Uterus (tissue), 4 donors: ENCODE results near the gene GRIN2A. TPM values are rescaled to one million over a fixed set of nuclear protein-coding genes. Genes with fewer than 3 reads are reported as not detected.

Source experiments
- DNase-seq, 2 donors: peaks; one replicate each; pipeline ENCODE4 v3.0.0-alpha.2; 2019 to 2020
- H3K27ac ChIP-seq, 2 donors: fragments of 200-600 bp; sonication (generic); 1 replicate in 1 of 2; 2 replicates in 1 of 2; pipeline ENCODE4 v1.5.1; 2016 to 2018
- H3K27me3 ChIP-seq, 2 donors: fragments of 200-600 bp; sonication (generic); one replicate each; pipeline ENCODE4 v1.5.1; 2018 to 2019; ENCODE audit warnings: control low read depth in 1 of 2
- H3K36me3 ChIP-seq, 2 donors: fragments of 200-600 bp; sonication (generic); one replicate each; pipeline ENCODE4 v1.5.1; 2019; ENCODE audit warnings: control low read depth in 1 of 2
- H3K4me1 ChIP-seq, 2 donors: fragments of 200-600 bp; sonication (generic); one replicate each; pipeline ENCODE4 v1.5.1; 2018 to 2019; ENCODE audit warnings: control low read depth in 1 of 2
- H3K4me3 ChIP-seq, 2 donors: fragments of 200-600 bp; sonication (generic); 1 replicate in 1 of 2; 2 replicates in 1 of 2; pipeline ENCODE4 v1.5.1; 2018 to 2019; ENCODE audit warnings: mild to moderate bottlenecking in 1 of 2
- H3K9me3 ChIP-seq, 2 donors: fragments of 200-600 bp; sonication (generic); one replicate each; pipeline ENCODE4 v1.5.1; 2019; ENCODE audit warnings: control low read depth in 1 of 2
- POLR2A ChIP-seq, 2 donors: fragments of 450-650 bp; IDR thresholded peaks; one replicate each; pipeline ENCODE4 v1.6.1; 2016; ENCODE audit warnings: antibody characterized with exemption in 2 of 2, mild to moderate bottlenecking in 1 of 2, moderate library complexity in 1 of 2
- intact Hi-C: fragments of 100-400 bp; cut with DNase I; formaldehyde crosslinking; loops from one replicate; pipeline ENCODE4 v1.15.1; 2023; ENCODE audit warnings: low total_unique reads
- total RNA-seq, 4 donors: library from RNA; depleted of rRNA in 3 of 4; stranded (reverse); fragments of >200 nt in 3 of 4; gene quantifications; one replicate each; pipeline versions ENCODE4 v1.1.0 to v1.2.4, GENCODE V29; 2014 to 2023
- TF ChIP-seq, protein P1 (sequence below), 4 experiments: fragments of 200-600 bp in 2 of 4; fragments of 450-650 bp in 2 of 4; sonication (generic) in 2 of 4; IDR thresholded peaks; one replicate each; pipeline ENCODE4 v1.5.1; 2016 to 2019; ENCODE audit warnings: antibody characterized with exemption in 4 of 4, mild to moderate bottlenecking in 2 of 4, moderate library complexity in 1 of 4
- donor health status: DM: yes; HTN: yes; CAD: no.

GRIN2A gene
- total RNA-seq, 4 donors from 2014 or later, result under 0.01 to 2.4 (median 0.56) TPM

DNA sequence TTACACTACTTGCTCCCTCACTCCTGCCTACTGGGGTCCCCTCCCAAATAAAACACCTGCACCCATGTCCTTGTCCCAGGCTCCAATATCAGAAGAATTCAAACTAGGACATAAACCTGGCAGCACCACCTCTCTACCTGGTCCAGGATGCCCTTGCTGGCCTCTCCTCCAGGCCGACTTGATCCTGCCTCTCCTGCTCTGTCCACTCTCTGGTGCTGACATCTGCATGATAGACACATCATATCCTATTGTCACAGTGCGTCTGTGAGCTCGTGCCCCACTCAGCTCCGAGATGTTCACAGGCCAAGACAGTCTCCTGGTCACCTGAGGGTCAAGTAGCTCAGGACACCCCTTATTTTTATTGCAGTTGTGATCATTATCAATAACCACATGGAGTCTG is 31.5 kb upstream of the GRIN2A start:
- Histone ChIP-seq H3K27ac (no peak overlapping the region), H3K4me1 (no peaks in the 10 kb centered on the region), H3K36me3 (no peaks in the 10 kb centered on the region), H3K4me3 (no peak overlapping the region), H3K9me3 (no peaks in the 10 kb centered on the region), H3K27me3 (no peaks in the 10 kb centered on the region)
- intact Hi-C loops, result no loop called here
- TF ChIP-seq, protein P1, sequence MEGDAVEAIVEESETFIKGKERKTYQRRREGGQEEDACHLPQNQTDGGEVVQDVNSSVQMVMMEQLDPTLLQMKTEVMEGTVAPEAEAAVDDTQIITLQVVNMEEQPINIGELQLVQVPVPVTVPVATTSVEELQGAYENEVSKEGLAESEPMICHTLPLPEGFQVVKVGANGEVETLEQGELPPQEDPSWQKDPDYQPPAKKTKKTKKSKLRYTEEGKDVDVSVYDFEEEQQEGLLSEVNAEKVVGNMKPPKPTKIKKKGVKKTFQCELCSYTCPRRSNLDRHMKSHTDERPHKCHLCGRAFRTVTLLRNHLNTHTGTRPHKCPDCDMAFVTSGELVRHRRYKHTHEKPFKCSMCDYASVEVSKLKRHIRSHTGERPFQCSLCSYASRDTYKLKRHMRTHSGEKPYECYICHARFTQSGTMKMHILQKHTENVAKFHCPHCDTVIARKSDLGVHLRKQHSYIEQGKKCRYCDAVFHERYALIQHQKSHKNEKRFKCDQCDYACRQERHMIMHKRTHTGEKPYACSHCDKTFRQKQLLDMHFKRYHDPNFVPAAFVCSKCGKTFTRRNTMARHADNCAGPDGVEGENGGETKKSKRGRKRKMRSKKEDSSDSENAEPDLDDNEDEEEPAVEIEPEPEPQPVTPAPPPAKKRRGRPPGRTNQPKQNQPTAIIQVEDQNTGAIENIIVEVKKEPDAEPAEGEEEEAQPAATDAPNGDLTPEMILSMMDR (IDR thresholded peaks at IDR 0.05), result no peak
- TF ChIP-seq POLR2A (IDR thresholded peaks at IDR 0.05), result no peak
- DNase-seq, result no peak

GRCh38 chr16:10210944-10211343 is 28.7 kb upstream of the GRIN2A start:
- Histone ChIP-seq H3K9me3 (no peaks in the 10 kb centered on the region), H3K27me3 (no peaks in the 10 kb centered on the region), H3K4me3 (no peak overlapping the region), H3K27ac (no peak overlapping the region), H3K36me3 (no peaks in the 10 kb centered on the region), H3K4me1 (no peaks in the 10 kb centered on the region)
- DNase-seq, result no peak
- TF ChIP-seq POLR2A (IDR thresholded peaks at IDR 0.05), result no peak
- TF ChIP-seq, protein P1 (IDR thresholded peaks at IDR 0.05), result no peak
- intact Hi-C loops, result no loop called here

DNA sequence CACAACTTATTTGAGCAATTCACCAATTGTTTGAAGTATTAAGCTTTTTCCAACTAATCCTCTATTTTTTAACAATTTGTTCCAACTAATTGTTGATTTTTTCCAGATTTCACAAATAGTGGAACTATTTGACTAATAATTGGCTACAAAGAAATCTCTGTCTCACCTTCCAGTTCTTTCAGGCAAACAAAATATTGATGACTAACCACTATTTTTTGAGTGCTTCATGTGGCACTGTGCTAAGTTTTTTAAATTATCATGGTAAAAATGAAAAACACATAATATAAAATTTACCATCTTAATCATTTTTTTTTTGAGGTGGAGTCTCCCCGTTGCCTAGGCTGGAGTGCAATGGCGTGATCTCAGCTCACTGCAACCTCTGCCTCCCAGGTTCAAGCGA is 24.6 kb upstream of the GRIN2A start:
- H3K9me3 ChIP-seq, result no peaks in the 10 kb centered on the region
- no peaks in the 10 kb centered on the region for H3K36me3 ChIP-seq
- no peak overlapping the region for H3K27ac ChIP-seq
- intact Hi-C loops, result no loop called here
- no peak for TF ChIP-seq POLR2A (IDR thresholded peaks at IDR 0.05)
- TF ChIP-seq, protein P1 (IDR thresholded peaks at IDR 0.05), result no peak
- H3K27me3 ChIP-seq, result no peaks in the 10 kb centered on the region
- no peak for DNase-seq
- H3K4me1 ChIP-seq, result no peaks in the 10 kb centered on the region
- no peak overlapping the region for H3K4me3 ChIP-seq

DNA sequence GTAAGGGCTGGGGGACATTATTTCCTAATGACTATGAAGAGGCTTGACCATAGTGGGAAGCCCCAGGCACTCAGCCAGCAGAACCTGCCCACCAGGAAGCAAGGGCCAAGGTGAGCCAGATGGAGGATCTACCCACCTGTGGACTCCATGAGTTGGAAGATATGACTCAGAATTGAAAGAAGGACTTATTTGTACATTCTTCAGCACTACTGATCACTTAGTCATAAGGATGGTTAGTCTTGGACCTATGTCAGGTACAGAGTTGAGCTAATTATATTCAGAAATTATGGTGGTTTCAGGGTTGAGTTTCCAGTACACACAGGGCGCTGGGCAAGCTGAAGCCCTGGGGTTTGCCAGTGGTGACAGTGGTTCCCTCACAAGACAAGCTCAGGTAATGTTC is 24.0 kb upstream of the GRIN2A start:
- Histone ChIP-seq H3K27ac (no peak overlapping the region), H3K4me3 (no peak overlapping the region), H3K27me3 (no peaks in the 10 kb centered on the region), H3K9me3 (no peaks in the 10 kb centered on the region), H3K36me3 (no peaks in the 10 kb centered on the region), H3K4me1 (no peaks in the 10 kb centered on the region)
- intact Hi-C loops, result no loop called here
- DNase-seq, result no peak
- no peak for TF ChIP-seq POLR2A (IDR thresholded peaks at IDR 0.05)
- TF ChIP-seq, protein P1 (IDR thresholded peaks at IDR 0.05), result no peak

DNA sequence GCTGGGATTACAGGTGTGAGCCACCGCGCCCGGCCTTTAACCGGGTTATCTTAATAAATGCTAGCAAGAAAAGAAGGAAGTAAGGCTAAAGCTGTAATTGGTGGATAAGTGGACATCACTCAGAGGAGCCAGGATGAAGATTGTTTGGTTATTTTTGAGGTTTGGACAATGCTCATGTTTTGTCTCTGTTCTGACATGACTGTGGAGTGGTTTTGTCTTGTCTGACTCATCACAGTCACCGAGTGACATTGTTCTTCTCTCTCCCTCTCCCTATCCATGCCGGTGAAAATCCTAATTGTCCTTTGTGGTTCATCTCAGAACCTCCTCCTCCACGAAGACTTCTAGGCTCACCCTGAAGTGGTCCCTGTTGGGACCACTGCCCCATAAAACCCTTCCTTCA is 23.5 kb upstream of the GRIN2A start:
- no peaks in the 10 kb centered on the region for H3K27me3 ChIP-seq
- intact Hi-C loops, result no loop called here
- H3K9me3 ChIP-seq, result no peaks in the 10 kb centered on the region
- H3K4me3 ChIP-seq, result no peak overlapping the region
- no peak for DNase-seq
- no peaks in the 10 kb centered on the region for H3K4me1 ChIP-seq
- H3K27ac ChIP-seq, result no peak overlapping the region
- TF ChIP-seq POLR2A (IDR thresholded peaks at IDR 0.05), result no peak
- TF ChIP-seq, protein P1 (IDR thresholded peaks at IDR 0.05), result no peak
- no peaks in the 10 kb centered on the region for H3K36me3 ChIP-seq
